Neural cell (in vitro differentiated cells): ENCODE data around the gene UBASH3A. TPM values are rescaled to one million over a fixed set of nuclear protein-coding genes. Genes with fewer than 3 reads are reported as not detected.

ENCODE experiments used
- H2AFZ ChIP-seq: fragments of 200-600, 300-800 bp; sonication (generic), shearing (Covaris generic); 2 replicates; pipeline ENCODE4 v1.6.0; 2014; ENCODE audit warnings: low read depth, mild to moderate bottlenecking, antibody characterized with exemption, low read length, moderate library complexity
- H3F3A ChIP-seq: fragments of 200-600 bp; shearing (Covaris generic); 2 replicates; pipeline ENCODE4 v1.6.1; 2016; ENCODE audit warnings: mild to moderate bottlenecking, moderate library complexity, mixed read lengths, antibody characterized with exemption, low read length; ENCODE audit not compliant: insufficient read depth, poor library complexity, severe bottlenecking
- H3K27ac ChIP-seq: fragments of 200-600, 300-800 bp; sonication (generic), shearing (Covaris generic); 2 replicates; pipeline ENCODE4 v1.5.1; 2014; ENCODE audit warnings: mild to moderate bottlenecking, low read length, moderate library complexity
- H3K27me3 ChIP-seq: fragments of 300-800, 200-600 bp; sonication (generic), shearing (Covaris generic); 2 replicates; pipeline ENCODE4 v1.6.0; 2014; ENCODE audit warnings: mild to moderate bottlenecking, low read depth, low read length, moderate library complexity; ENCODE audit not compliant: insufficient read depth
- H3K36me3 ChIP-seq: fragments of 300-800, 200-600 bp; sonication (generic), shearing (Covaris generic); 2 replicates; pipeline ENCODE4 v1.5.1; 2014; ENCODE audit warnings: mild to moderate bottlenecking, antibody characterized with exemption, low read length, moderate library complexity; ENCODE audit not compliant: insufficient read depth
- H3K4me2 ChIP-seq: fragments of 300-800, 200-600 bp; sonication (generic), shearing (Covaris generic); 2 replicates; pipeline ENCODE4 v1.6.0; 2014; ENCODE audit warnings: mild to moderate bottlenecking, low read length
- H3K4me3 ChIP-seq: fragments of 300-800, 200-600 bp; sonication (generic), shearing (Covaris generic); 2 replicates; pipeline ENCODE4 v1.5.1; 2014; ENCODE audit warnings: mild to moderate bottlenecking, low read length, moderate library complexity
- H3K79me2 ChIP-seq: fragments of 200-600 bp; shearing (Covaris generic); replicated peaks from 2 replicates; pipeline ENCODE4 v1.6.0; 2014; ENCODE audit warnings: mild to moderate bottlenecking, low read length, moderate library complexity; ENCODE audit not compliant: insufficient read depth
- H3K9ac ChIP-seq: fragments of 300-800, 200-600 bp; sonication (generic), shearing (Covaris generic); 2 replicates; pipeline ENCODE4 v1.6.1; 2016; ENCODE audit warnings: mild to moderate bottlenecking, low read length, mixed read lengths
- H3K9me2 ChIP-seq: fragments of 200-600 bp; shearing (Covaris generic); 2 replicates; pipeline ENCODE4 v1.6.1; 2016; ENCODE audit warnings: mild to moderate bottlenecking, low read length, mixed read lengths; ENCODE audit not compliant: insufficient read depth
- H3K9me3 ChIP-seq: fragments of 200-600, 300-800 bp; sonication (generic), shearing (Covaris generic); 2 replicates; pipeline ENCODE4 v1.6.1; 2016; ENCODE audit warnings: mild to moderate bottlenecking, mixed run types, low read length, moderate library complexity, mixed read lengths
- H4K20me1 ChIP-seq: fragments of 200-600 bp; shearing (Covaris generic); 2 replicates; pipeline ENCODE4 v1.6.1; 2016; ENCODE audit warnings: mild to moderate bottlenecking, mixed run types; ENCODE audit not compliant: insufficient read depth
- CTCF ChIP-seq: fragments of 450-650 bp; IDR thresholded peaks from 2 replicates; pipeline ENCODE4 v1.5.1; 2014; ENCODE audit warnings: antibody characterized with exemption, mild to moderate bottlenecking, moderate library complexity; ENCODE audit not compliant: poor library complexity, severe bottlenecking
- EP300 ChIP-seq: fragments of 450-650 bp; conservative IDR thresholded peaks from 2 replicates; pipeline ENCODE4 v1.6.1; 2014; ENCODE audit warnings: antibody characterized with exemption, mild to moderate bottlenecking, moderate library complexity; ENCODE audit not compliant: poor library complexity, severe bottlenecking
- EZH2 ChIP-seq: fragments of 200-600, 300-800 bp; shearing (Covaris generic), sonication (generic); IDR thresholded peaks from 2 replicates; pipeline ENCODE4 v1.6.1; 2014; ENCODE audit warnings: antibody characterized with exemption, low read length, borderline replicate concordance, mild to moderate bottlenecking; ENCODE audit not compliant: insufficient read depth, poor library complexity, severe bottlenecking
- MXI1 ChIP-seq: fragments of 450-650 bp; conservative IDR thresholded peaks from 2 replicates; pipeline ENCODE4 v1.6.1; 2014; ENCODE audit warnings: antibody characterized with exemption, mild to moderate bottlenecking; ENCODE audit not compliant: poor library complexity, severe bottlenecking
- POLR2AphosphoS5 ChIP-seq: IDR thresholded peaks from 2 replicates; pipeline ENCODE4 v1.6.1; 2012
- RAD21 ChIP-seq: fragments of 450-650 bp; conservative IDR thresholded peaks from 2 replicates; pipeline ENCODE4 v1.6.1; 2014; ENCODE audit warnings: antibody characterized with exemption, mild to moderate bottlenecking, moderate library complexity
- REST ChIP-seq: IDR thresholded peaks from 2 replicates; pipeline ENCODE4 v1.6.1; 2012; ENCODE audit warnings: borderline replicate concordance
- SMC3 ChIP-seq: fragments of 450-650 bp; conservative IDR thresholded peaks from 2 replicates; pipeline ENCODE4 v1.6.1; 2014; ENCODE audit warnings: antibody characterized with exemption, mild to moderate bottlenecking, moderate library complexity; ENCODE audit not compliant: poor library complexity
- TAF1 ChIP-seq: IDR thresholded peaks from 2 replicates; pipeline ENCODE4 v1.6.1; 2012; ENCODE audit warnings: low read depth
- polyA plus RNA-seq: library from polyadenylated mRNA; depleted of rRNA; stranded (reverse); fragments of >200 nt; gene quantifications from 2 replicates; pipeline ENCODE4 v1.2.3, GENCODE V29; 2014

The UBASH3A gene
- polyA plus RNA-seq, 1 donor from 2014 or later = not detected

- Histone ChIP-seq H3K9me3 (no peaks in the 10 kb centered on the region), H3K27ac (no peak overlapping the region), H3K9me2 (no peaks in the 10 kb centered on the region), H2AFZ (no peak overlapping the region), H4K20me1 (no peaks in the 10 kb centered on the region), H3K4me2 (no peak overlapping the region), H3K4me3 (no peak overlapping the region), H3K9ac (no peak overlapping the region), H3K79me2 (no peaks in the 10 kb centered on the region), H3F3A (no peaks in the 10 kb centered on the region), H3K36me3 (no peaks in the 10 kb centered on the region), H3K27me3 (no peaks in the 10 kb centered on the region)
- TF ChIP-seq POLR2AphosphoS5 = no peak
- TF ChIP-seq CTCF = no peak
- no peak for TF ChIP-seq REST
- no peak for TF ChIP-seq TAF1
- TF ChIP-seq SMC3 = no peak
- no peak for TF ChIP-seq RAD21
- TF ChIP-seq EZH2 = no peak
- TF ChIP-seq EP300 = no peak
- TF ChIP-seq MXI1 = no peak
Observed at GRCh38 chr21:42395302-42395701, 8.4 kb upstream of the UBASH3A start.

GRCh38 chr21:42395905-42396651 lies 7.6 kb upstream of the UBASH3A start, which contains the start of gene TMPRSS3:
Gene TMPRSS3 (minus strand): TSS chr21:42396052. CDS start chr21:42395417, 635 bp downstream.
- H3F3A ChIP-seq = no peaks in the 10 kb centered on the region
- H3K27me3 ChIP-seq = no peaks in the 10 kb centered on the region
- TF ChIP-seq SMC3 (no peak), POLR2AphosphoS5 (no peak), RAD21 (no peak), MXI1 (no peak), TAF1 (no peak), EZH2 (no peak), REST (no peak), CTCF (no peak), EP300 (no peak)
- no peaks in the 10 kb centered on the region for H3K79me2 ChIP-seq
- H4K20me1 ChIP-seq = no peaks in the 10 kb centered on the region
- H3K27ac ChIP-seq = no peak within 1 kb of the TSS
- H3K9me2 ChIP-seq = no peaks in the 10 kb centered on the region
- no peaks in the 10 kb centered on the region for H3K36me3 ChIP-seq
- H3K9me3 ChIP-seq = no peaks in the 10 kb centered on the region
- no peak within 1 kb of the TSS for H3K9ac ChIP-seq
- no peak within 1 kb of the TSS for H2AFZ ChIP-seq
- no peak within 1 kb of the TSS for H3K4me2 ChIP-seq
- no peak within 1 kb of the TSS for H3K4me3 ChIP-seq
